Inferior parietal cortex (tissue), 1 donor: ENCODE results near the gene MXRA7.
"Not testable (repeated sequence)": the region's sequence is repeated elsewhere in the genome, so short reads cannot be mapped to it uniquely, and the experiment has no call there.

Source experiments
- DNase-seq: peaks from one replicate; pipeline ENCODE4 v3.0.0-alpha.2; 2016; ENCODE audit errors: extremely low spot score

Gene MXRA7

DNA sequence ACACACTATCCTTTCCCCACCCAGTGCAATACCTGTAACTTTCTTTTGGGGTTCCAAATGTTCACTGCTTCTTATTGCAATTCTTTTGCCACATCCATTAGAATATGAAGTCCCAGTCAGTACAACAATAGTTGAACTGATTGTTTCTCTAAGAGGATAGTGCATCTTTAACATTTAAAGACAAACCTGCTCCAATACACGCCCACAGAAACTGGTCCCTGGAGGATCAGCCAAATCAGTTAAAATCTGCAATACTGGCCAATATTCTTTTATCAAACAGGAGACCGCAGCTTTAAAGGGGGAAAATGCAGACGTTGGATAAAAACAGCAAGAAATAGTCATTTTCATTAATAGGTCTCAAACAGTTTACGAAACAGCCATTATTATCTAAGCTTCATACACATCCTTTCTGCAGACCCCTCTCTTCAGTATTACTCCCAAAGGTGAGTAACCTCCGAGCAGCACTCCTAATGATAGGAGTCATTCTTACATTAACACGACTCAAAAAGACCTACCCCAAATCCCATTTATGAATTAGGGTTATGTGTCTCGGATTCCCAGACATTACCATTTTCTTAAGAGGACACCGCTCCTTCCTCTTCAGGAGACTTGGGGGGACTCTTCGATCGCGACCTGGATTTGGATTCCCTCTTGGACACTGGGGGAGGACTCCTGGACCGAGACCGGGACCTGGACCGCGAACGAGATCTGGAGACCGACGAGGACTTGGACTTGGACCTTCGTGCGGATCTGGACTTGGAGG, 25.0 kb upstream of the MXRA7 start:
- DNase-seq: no peak

GRCh38 chr17:76735006-76735405, 24.2 kb upstream of the MXRA7 start:
- no peak for DNase-seq

DNA sequence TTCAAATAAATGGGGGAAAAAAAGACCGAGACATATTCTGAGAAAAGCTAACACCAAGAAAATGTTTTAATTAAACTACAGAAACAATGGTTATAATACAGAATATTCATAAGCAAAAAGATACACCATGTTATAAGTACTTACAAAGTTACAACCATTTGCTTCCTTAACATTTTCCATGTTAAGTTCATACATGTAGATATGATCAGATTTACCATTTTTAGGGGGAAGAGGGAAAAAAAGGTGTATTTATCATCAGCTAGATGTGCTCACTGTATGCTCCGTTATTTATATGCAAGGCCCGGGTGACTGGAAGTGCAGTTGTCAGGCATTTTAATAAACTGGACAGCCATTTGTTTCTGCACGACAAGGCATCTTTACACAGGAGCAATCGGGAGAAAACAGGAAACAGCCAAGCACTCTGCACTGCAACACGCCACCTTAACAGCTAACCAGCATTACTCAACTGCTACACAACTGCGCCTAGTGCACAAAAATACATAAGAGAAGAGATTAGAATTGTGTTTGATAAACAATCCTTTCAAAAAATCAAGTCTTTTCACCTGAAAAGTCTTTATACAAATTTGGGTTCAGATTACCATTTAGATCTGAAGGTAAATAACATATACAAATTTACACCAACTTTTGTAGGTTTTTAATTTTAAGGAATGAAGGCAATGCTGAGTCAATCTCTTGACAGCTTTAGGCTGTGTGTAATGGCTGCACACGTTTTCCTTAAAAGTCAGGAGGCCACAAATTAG, 23.5 kb upstream of the MXRA7 start:
- no peak for DNase-seq

- no peak for DNase-seq
Measured at GRCh38 chr17:76733618-76733957, 22.8 kb upstream of the MXRA7 start.

GRCh38 chr17:76732734-76733617, 22.2 kb upstream of the MXRA7 start:
- no peak for DNase-seq

GRCh38 chr17:76731800-76732733, 21.3 kb upstream of the MXRA7 start:
- not testable (repeated sequence) for DNase-seq

DNA sequence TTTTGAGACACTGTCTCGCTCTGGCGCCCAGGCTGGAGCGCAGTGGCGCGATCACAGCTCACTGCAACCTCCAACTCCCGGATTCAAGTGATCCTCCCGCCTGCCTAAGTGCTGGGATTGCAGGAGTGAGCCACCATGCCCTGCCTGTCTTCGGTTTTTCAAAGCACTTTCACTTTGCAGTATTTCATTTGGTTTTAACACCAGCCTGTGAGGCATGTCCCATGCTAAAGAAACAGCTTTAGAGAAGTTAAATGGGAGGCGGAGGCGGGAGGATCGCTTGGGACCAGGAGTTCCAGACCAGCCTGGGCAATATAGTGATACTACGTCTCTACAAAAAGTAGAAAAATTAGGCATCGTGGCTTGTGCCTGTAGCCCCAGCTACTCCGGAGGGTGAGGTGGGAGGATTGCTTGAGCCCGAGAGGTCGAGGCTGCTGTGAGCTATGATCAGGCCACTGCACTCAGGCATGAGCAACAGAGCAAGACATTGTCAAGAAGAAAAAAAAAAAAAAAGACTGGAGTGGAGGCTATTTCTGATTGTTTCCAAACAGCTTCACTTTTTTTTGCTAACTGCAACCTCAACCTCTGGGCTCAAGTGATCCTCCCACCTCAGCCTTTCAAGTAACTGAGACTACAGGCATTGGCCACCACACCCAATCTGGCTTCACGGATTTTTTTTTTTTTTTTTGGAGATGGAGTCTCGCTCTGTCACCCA, 17.1 kb upstream of the MXRA7 start:
- no peak for DNase-seq

DNA sequence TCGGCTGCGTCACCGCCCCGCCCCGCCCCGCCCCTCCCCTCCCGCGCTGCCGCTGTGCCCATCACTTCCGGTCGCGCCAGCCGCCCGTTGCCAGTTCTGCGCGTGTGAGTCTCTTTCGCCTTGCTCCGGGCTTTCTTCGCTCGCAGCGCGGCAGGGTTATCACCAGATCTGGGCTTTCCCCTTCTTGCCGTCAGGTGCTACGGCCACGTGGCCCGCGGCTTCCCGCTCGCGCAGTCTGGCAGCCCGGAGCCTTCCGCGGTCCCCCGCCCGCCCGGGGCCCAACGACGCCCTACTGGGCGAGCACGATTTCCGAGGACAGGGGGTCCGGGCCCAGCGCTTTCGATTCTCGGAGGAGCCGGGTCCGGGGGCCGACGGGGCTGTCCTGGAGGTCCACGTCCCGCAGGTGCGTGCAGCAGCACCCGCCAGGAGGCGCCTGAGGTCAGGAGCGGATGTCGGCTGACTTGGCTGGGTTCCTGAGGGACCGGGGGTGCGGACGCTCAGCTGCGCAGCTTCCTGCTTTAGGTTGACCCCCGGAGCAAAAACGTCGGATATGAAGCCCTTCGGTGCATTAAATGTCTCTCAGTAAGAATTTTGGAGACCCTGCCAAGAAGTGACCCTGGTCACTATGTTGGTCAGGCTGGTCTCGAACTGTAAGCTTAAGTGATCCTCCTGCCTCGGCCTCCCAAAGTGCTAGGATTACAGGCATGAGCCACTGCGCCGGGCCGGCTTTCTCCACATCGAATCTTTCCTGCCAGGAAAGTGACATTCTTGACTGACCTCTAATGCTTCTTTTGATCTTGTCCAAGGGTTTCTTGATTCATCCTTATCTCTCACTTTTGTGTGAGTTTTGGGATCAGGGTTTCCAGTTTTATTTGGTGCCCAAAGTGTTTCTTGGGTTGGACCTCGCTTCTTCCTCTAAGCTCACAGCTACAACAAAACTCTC, 16.3 kb upstream of the MXRA7 start, which contains the start of gene METTL23:
TSS of gene METTL23 (plus strand) at position 64 of the 943 bp plus-strand sequence. CDS start 2,872 bp downstream, outside the sequence.
- no peak for DNase-seq

GRCh38 chr17:76726231-76726775, 15.5 kb upstream of the MXRA7 start, which contains the start of gene JMJD6:
TSS of gene JMJD6 (minus strand) at chr17:76726606. CDS start at chr17:76726475, 131 bp downstream.
- peak; percentile 95 for DNase-seq

- DNase-seq: no peak
Measured at GRCh38 chr17:76725580-76726230, 14.9 kb upstream of the MXRA7 start.

- DNase-seq: no peak
Measured at GRCh38 chr17:76723812-76724211, 13.0 kb upstream of the MXRA7 start.

DNA sequence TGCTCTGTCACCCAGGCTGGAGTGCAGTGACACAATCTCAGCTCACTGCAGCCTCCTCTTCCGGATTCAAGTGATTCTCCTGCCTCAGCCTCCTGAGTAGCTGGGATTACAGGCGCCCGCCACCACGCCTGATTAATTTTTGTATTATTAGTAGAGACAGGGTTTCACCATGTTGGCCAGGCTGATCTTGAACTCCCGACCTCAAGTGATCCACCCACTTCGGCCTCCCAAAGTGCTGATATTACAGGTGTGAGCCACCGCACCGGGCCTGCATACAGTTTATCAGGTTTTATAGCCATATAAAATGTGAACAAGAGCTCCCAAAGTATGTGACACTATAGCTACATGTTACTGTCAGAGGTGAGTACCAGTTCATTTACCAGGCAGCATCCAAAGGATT, 12.2 kb upstream of the MXRA7 start:
- not testable (repeated sequence) for DNase-seq

GRCh38 chr17:76722279-76722678, 11.5 kb upstream of the MXRA7 start:
- DNase-seq: no peak

DNA sequence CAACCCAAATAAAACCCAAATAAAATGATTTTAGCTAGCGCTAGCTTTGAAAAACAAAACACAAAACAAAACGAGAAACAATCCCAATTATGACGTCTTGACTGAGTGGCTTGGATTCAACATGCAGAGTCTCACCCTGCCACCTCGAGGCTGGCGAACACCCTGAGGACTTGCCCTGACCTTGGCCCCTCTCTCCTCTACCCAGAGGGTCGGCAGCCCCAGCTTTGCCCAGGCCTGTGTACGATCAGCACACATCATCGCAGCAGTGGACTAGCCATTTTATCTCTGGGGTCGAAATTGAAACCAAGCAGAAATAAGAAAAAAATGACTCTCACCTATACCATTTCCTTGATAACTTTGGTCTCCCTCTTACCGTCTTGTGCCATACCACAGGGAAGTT, 10.7 kb upstream of the MXRA7 start:
- no peak for DNase-seq

- DNase-seq: no peak
Measured at GRCh38 chr17:76720941-76721340, 10.2 kb upstream of the MXRA7 start.

DNA sequence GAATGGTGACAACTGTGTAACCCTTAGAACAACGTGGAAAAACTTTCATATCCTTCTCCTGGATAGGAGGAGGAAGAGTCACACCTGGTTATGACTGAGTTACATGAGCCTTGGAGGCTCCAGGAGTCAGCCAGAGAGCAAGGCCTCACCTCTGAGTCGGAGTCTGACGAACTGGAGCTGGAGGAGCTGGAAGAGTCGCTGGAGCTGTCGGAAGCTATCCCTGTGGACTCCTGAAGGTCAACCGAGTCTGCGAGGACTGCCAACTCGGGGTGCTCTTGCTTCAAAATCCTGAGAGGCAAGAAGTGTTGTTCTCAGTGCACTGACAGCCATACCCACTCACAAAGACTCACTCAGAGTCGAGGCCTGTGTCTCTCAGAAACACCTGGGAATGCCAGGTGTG, 9.4 kb upstream of the MXRA7 start:
- DNase-seq: no peak

- DNase-seq: no peak
Measured at GRCh38 chr17:76718516-76718915, 7.8 kb upstream of the MXRA7 start.

DNA sequence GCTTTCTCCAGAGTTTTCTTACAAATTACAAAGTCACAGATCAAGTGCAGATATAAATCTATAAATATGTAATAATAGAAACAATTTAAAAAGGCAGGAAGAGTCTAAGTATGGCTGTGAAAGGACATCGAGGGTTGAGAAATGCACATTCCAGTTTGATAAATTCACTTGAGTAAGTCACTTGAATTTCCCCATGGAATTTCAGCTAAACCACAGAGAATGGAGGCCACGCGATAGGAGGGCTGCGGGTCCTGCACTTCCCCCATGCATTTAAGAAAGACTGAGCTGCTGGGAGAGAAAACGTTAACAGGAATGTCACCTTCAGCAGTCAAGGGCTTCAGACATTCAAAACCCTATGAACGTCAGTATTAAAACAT, 6.1 kb upstream of the MXRA7 start:
- DNase-seq: no peak
